ENCODE results near the gene AQP7. TPM values are rescaled to one million over a fixed set of nuclear protein-coding genes. Genes with fewer than 3 reads are reported as not detected.
A peak's percentile ranks its signal among the peaks of the same experiment; 100 is the strongest.

Gene AQP7
- total RNA-seq, 3 donors from 2014 or later, result 9.2 to 25.2 (median 17.2) TPM

DNA sequence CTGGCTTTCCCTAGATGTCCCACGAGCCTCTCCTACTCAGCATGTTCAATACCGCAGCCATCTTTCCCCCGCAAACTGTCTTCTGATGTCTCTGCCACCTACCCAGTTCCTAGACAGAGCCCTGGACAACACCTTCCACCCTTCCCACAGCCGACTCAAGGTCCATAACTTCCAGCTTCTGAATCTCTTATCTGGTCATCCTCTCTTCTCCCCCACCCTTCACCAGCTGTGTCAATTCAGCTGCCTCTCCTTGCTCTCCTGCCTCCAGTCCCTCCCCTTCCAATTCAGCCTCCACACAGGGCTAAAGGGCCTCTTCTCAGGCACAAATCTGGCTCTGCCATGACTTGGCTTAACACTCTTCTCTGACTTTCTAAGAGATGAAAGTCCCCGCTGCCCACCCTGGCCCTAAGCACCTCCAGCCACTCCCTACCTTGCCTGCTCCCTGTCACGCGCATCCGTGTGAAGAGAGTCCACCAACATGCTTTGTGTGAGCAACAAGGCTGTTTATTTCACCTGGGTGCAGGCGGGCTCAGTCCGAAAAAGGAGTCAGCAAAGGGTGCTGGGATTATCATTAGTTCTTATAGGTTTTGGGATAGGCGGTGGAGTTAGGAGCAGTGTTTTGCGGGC lies 25.2 kb downstream of the AQP7 start:
- intact Hi-C loops (cut with DNase I, micrococcal nuclease), result no loop called here
- H3K4me3 ChIP-seq, result no peak overlapping the region
- no peak for DNase-seq
- no peaks in the 10 kb centered on the region for H3K9me3 ChIP-seq
- TF ChIP-seq, protein P1, sequence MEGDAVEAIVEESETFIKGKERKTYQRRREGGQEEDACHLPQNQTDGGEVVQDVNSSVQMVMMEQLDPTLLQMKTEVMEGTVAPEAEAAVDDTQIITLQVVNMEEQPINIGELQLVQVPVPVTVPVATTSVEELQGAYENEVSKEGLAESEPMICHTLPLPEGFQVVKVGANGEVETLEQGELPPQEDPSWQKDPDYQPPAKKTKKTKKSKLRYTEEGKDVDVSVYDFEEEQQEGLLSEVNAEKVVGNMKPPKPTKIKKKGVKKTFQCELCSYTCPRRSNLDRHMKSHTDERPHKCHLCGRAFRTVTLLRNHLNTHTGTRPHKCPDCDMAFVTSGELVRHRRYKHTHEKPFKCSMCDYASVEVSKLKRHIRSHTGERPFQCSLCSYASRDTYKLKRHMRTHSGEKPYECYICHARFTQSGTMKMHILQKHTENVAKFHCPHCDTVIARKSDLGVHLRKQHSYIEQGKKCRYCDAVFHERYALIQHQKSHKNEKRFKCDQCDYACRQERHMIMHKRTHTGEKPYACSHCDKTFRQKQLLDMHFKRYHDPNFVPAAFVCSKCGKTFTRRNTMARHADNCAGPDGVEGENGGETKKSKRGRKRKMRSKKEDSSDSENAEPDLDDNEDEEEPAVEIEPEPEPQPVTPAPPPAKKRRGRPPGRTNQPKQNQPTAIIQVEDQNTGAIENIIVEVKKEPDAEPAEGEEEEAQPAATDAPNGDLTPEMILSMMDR (IDR thresholded peaks at IDR 0.05), result no peak
- H3K36me3 ChIP-seq (ENCODE audit: low read depth), result no peaks in the 10 kb centered on the region
- no peak for ATAC-seq
- peaks cover 5% of the 10 kb centered on the region for H3K4me1 ChIP-seq (ENCODE audit: low read depth)

GRCh38 chr9:33375841-33376321 lies 26.5 kb downstream of the AQP7 start:
- intact Hi-C loops (cut with DNase I, micrococcal nuclease), result loop anchor here in 1 of 2 donors (2.0 kb wide), 1 partner anchor 41 kb away; no protein-coding TSS in a partner anchor
- ATAC-seq (no peak), DNase-seq (no peak)
- TF ChIP-seq, protein P1 (IDR thresholded peaks at IDR 0.05), result no peak
- no peaks in the 10 kb centered on the region for H3K9me3 ChIP-seq
- no peaks in the 10 kb centered on the region for H3K36me3 ChIP-seq (ENCODE audit: low read depth)
- peaks cover 5% of the 10 kb centered on the region for H3K4me1 ChIP-seq (ENCODE audit: low read depth)
- H3K4me3 ChIP-seq, result no peak overlapping the region

DNA sequence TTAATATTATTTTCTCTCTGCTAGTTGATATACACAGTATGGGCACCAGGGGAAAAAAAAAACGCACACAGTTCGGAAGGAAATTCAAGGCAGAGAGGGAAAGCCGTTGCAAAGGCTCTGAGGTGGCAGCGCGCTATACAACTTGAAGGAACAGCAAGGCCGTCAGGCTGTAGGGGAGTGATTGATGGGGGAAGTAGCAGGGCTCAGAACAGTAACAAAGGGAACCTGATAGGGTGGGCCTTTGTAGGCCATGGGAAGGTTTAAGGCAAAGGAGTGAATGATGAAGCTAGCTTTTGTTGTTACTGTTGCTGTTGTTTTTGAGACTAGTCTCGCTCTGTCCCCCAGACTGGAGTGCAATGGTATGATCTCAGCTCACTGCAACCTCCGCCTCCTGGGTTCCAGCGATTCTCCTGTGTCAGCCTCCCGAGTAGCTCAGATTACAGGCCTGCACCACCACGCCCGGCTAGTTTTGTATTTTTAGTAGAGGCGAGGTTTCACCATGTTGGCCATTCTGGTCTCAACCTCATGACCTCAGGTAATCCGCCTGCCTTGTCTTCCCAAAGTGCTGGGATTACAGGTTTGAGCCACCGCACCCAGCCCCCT lies 27.0 kb downstream of the AQP7 start:
- Histone ChIP-seq H3K9me3 (no peaks in the 10 kb centered on the region), H3K4me3 (no peak overlapping the region), H3K4me1 (ENCODE audit: low read depth) (peaks cover 5% of the 10 kb centered on the region), H3K36me3 (ENCODE audit: low read depth) (no peaks in the 10 kb centered on the region)
- TF ChIP-seq, protein P1 (IDR thresholded peaks at IDR 0.05), result no peak
- DNase-seq (no peak), ATAC-seq (no peak)
- intact Hi-C loops (cut with DNase I, micrococcal nuclease), result loop anchor here in 1 of 2 donors (2.0 kb wide), 1 partner anchor 41 kb away; no protein-coding TSS in a partner anchor

GRCh38 chr9:33374634-33375237 lies 27.6 kb downstream of the AQP7 start:
- no peak overlapping the region for H3K4me3 ChIP-seq
- no peaks in the 10 kb centered on the region for H3K9me3 ChIP-seq
- DNase-seq (peak in 2 of 3 donors; percentile 53 to 90), ATAC-seq (peak; percentile 93)
- H3K36me3 ChIP-seq (ENCODE audit: low read depth), result no peaks in the 10 kb centered on the region
- intact Hi-C loops (cut with DNase I, micrococcal nuclease), result loop anchor here in 1 of 2 donors (2.0 kb wide), 1 partner anchor 42 kb away; no protein-coding TSS in a partner anchor
- peaks cover 5% of the 10 kb centered on the region for H3K4me1 ChIP-seq (ENCODE audit: low read depth)
- TF ChIP-seq, protein P1 (IDR thresholded peaks at IDR 0.05), result peak; percentile 59

DNA sequence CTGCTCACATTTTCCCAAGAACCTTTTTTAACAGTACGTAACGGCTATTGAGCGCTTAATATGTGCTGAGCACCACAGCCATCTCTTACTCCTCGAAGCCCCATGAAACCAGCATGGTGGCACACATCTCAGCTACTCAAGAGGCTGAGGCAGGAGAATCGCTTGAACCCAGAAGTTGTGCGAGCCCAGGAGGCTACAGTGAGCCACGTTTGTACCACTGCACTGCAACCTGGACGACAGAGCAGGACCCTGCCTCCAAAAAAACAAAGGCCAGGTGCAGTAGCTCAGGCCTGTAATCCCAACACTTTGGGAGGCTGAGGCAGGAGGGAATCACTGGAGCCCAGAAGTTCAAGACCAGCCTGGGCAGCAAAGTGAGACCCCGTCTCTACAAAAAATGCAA lies 28.2 kb downstream of the AQP7 start:
- intact Hi-C loops (cut with DNase I, micrococcal nuclease), result loop anchor here in 1 of 2 donors (2.0 kb wide), 1 partner anchor 43 kb away; no protein-coding TSS in a partner anchor
- no peak for ATAC-seq
- H3K9me3 ChIP-seq, result no peaks in the 10 kb centered on the region
- no peaks in the 10 kb centered on the region for H3K36me3 ChIP-seq (ENCODE audit: low read depth)
- TF ChIP-seq, protein P1 (IDR thresholded peaks at IDR 0.05), result no peak
- H3K4me1 ChIP-seq (ENCODE audit: low read depth), result peaks cover 5% of the 10 kb centered on the region
- no peak overlapping the region for H3K4me3 ChIP-seq
- DNase-seq, result no peak

Measured in mucosa of descending colon (tissue), 3 donors.